ENCODE measurements around the gene RERE. TPM values are rescaled to one million over a fixed set of nuclear protein-coding genes. Genes with fewer than 3 reads are reported as not detected.

RERE gene
- polyA plus RNA-seq, 2 donors = 14.0 to 24.4 TPM

- Histone ChIP-seq H3K36me3 (ENCODE audit: control insufficient read depth in 2 of 2, insufficient read depth in 2 of 2, low read length in 1 of 2) (no peaks in the 10 kb centered on the region), H3K4me3 (ENCODE audit: low read depth in 1 of 2, low read length in 2 of 2) (no peak overlapping the region), H3K4me1 (ENCODE audit: control insufficient read depth in 2 of 2, insufficient read depth in 2 of 2, low read length in 1 of 2) (peaks cover 0 to 2% of the 10 kb centered on the region in 2 donors), H3K27ac (ENCODE audit: low read depth in 2 of 2, low read length in 1 of 2) (peak overlapping the region in 1 of 2 donors; percentile 9), H3K9me3 (ENCODE audit: control insufficient read depth in 2 of 2, insufficient read depth in 1 of 2, low read depth in 1 of 2, low read length in 1 of 2) (no peaks in the 10 kb centered on the region), H3K27me3 (ENCODE audit: control insufficient read depth in 1 of 2, insufficient read depth in 2 of 2, low read length in 2 of 2) (no peaks in the 10 kb centered on the region)
- WGBS, 2 donors = 48 to 54% methylated on average over 2 of the region's 2 CpGs
Observed at GRCh38 chr1:8482979-8483381, 334.5 kb downstream of the RERE start.

GRCh38 chr1:8481650-8482380 is 335.6 kb downstream of the RERE start:
- Histone ChIP-seq H3K36me3 (ENCODE audit: control insufficient read depth in 2 of 2, insufficient read depth in 2 of 2, low read length in 1 of 2) (no peaks in the 10 kb centered on the region), H3K27ac (ENCODE audit: low read depth in 2 of 2, low read length in 1 of 2) (no peak overlapping the region), H3K9me3 (ENCODE audit: control insufficient read depth in 2 of 2, insufficient read depth in 1 of 2, low read depth in 1 of 2, low read length in 1 of 2) (no peaks in the 10 kb centered on the region), H3K4me1 (ENCODE audit: control insufficient read depth in 2 of 2, insufficient read depth in 2 of 2, low read length in 1 of 2) (peaks cover 0 to 5% of the 10 kb centered on the region in 2 donors), H3K27me3 (ENCODE audit: control insufficient read depth in 1 of 2, insufficient read depth in 2 of 2, low read length in 2 of 2) (no peaks in the 10 kb centered on the region), H3K4me3 (ENCODE audit: low read depth in 1 of 2, low read length in 2 of 2) (no peak overlapping the region)
- WGBS, 2 donors = 99% methylated on average over 2 of the region's 2 CpGs

DNA sequence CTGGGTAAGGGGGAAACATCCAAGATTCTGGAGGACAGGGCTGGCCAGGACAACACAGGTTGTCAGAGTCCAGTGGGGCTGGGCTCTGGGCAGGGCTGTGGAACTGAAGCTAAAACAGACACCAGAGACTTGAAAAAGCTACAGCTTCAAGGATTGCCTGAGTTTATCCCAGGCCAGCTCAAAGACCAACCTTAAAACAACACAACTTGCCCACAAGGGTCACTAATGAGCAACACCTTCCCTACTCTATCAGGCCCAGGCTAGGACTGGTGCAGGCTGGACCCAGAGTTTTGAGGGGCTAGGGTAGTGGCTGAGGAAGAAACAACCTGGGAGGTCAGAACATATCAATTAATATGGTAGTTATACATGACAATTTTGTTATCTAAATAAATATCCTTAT is 338.9 kb downstream of the RERE start:
- Histone ChIP-seq H3K9me3 (ENCODE audit: control insufficient read depth in 2 of 2, insufficient read depth in 1 of 2, low read depth in 1 of 2, low read length in 1 of 2) (no peaks in the 10 kb centered on the region), H3K4me1 (ENCODE audit: control insufficient read depth in 2 of 2, insufficient read depth in 2 of 2, low read length in 1 of 2) (peaks cover 0 to 5% of the 10 kb centered on the region in 2 donors), H3K4me3 (ENCODE audit: low read depth in 1 of 2, low read length in 2 of 2) (no peak overlapping the region), H3K27ac (ENCODE audit: low read depth in 2 of 2, low read length in 1 of 2) (no peak overlapping the region), H3K27me3 (ENCODE audit: control insufficient read depth in 1 of 2, insufficient read depth in 2 of 2, low read length in 2 of 2) (no peaks in the 10 kb centered on the region), H3K36me3 (ENCODE audit: control insufficient read depth in 2 of 2, insufficient read depth in 2 of 2, low read length in 1 of 2) (no peaks in the 10 kb centered on the region)

DNA sequence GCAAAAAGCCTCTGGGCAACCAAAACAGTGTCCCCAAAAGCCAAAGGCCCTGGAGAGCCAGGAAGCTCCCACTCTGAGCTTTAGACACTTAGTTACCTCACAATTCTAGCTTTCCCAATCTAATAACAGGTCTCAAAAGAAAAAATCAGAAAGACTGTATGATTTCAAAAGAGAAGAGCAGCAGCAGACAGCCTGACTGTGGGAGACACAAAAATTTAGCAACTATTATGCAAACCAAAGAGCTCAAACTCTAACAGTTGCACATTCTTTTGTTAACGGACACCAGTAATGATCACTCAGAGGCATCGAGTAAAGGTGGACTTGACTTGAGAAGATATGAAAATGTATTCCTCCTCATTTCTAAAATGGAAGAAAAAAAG is 339.5 kb downstream of the RERE start:
- Histone ChIP-seq H3K36me3 (ENCODE audit: control insufficient read depth in 2 of 2, insufficient read depth in 2 of 2, low read length in 1 of 2) (no peaks in the 10 kb centered on the region), H3K27ac (ENCODE audit: low read depth in 2 of 2, low read length in 1 of 2) (no peak overlapping the region), H3K9me3 (ENCODE audit: control insufficient read depth in 2 of 2, insufficient read depth in 1 of 2, low read depth in 1 of 2, low read length in 1 of 2) (no peaks in the 10 kb centered on the region), H3K4me1 (ENCODE audit: control insufficient read depth in 2 of 2, insufficient read depth in 2 of 2, low read length in 1 of 2) (peaks cover 0 to 5% of the 10 kb centered on the region in 2 donors), H3K27me3 (ENCODE audit: control insufficient read depth in 1 of 2, insufficient read depth in 2 of 2, low read length in 2 of 2) (no peaks in the 10 kb centered on the region), H3K4me3 (ENCODE audit: low read depth in 1 of 2, low read length in 2 of 2) (no peak overlapping the region)
- WGBS, 2 donors = 84 to 92% methylated on average over 2 of the region's 2 CpGs

- no peaks in the 10 kb centered on the region for H3K9me3 ChIP-seq (ENCODE audit: control insufficient read depth in 2 of 2, insufficient read depth in 1 of 2, low read depth in 1 of 2, low read length in 1 of 2)
- peak overlapping the region in 1 of 2 donors; percentile 52 for H3K27ac ChIP-seq (ENCODE audit: low read depth in 2 of 2, low read length in 1 of 2)
- no peaks in the 10 kb centered on the region for H3K36me3 ChIP-seq (ENCODE audit: control insufficient read depth in 2 of 2, insufficient read depth in 2 of 2, low read length in 1 of 2)
- 55 to 59% methylated on average over 9 of the region's 9 CpGs for WGBS, 2 donors
- H3K4me3 ChIP-seq (ENCODE audit: low read depth in 1 of 2, low read length in 2 of 2) = no peak overlapping the region
- H3K4me1 ChIP-seq (ENCODE audit: control insufficient read depth in 2 of 2, insufficient read depth in 2 of 2, low read length in 1 of 2) = peaks cover 0 to 5% of the 10 kb centered on the region in 2 donors
- H3K27me3 ChIP-seq (ENCODE audit: control insufficient read depth in 1 of 2, insufficient read depth in 2 of 2, low read length in 2 of 2) = no peaks in the 10 kb centered on the region
Observed at GRCh38 chr1:8477166-8477982, 340.1 kb downstream of the RERE start.

GRCh38 chr1:8476006-8476405 is 341.4 kb downstream of the RERE start:
- H3K4me3 ChIP-seq (ENCODE audit: low read depth in 1 of 2, low read length in 2 of 2) = no peak overlapping the region
- peaks cover 0 to 5% of the 10 kb centered on the region in 2 donors for H3K4me1 ChIP-seq (ENCODE audit: control insufficient read depth in 2 of 2, insufficient read depth in 2 of 2, low read length in 1 of 2)
- no peak overlapping the region for H3K27ac ChIP-seq (ENCODE audit: low read depth in 2 of 2, low read length in 1 of 2)
- no peaks in the 10 kb centered on the region for H3K36me3 ChIP-seq (ENCODE audit: control insufficient read depth in 2 of 2, insufficient read depth in 2 of 2, low read length in 1 of 2)
- H3K27me3 ChIP-seq (ENCODE audit: control insufficient read depth in 1 of 2, insufficient read depth in 2 of 2, low read length in 2 of 2) = no peaks in the 10 kb centered on the region
- WGBS, 2 donors = 90% methylated on average over 3 of the region's 3 CpGs
- H3K9me3 ChIP-seq (ENCODE audit: control insufficient read depth in 2 of 2, insufficient read depth in 1 of 2, low read depth in 1 of 2, low read length in 1 of 2) = no peaks in the 10 kb centered on the region

DNA sequence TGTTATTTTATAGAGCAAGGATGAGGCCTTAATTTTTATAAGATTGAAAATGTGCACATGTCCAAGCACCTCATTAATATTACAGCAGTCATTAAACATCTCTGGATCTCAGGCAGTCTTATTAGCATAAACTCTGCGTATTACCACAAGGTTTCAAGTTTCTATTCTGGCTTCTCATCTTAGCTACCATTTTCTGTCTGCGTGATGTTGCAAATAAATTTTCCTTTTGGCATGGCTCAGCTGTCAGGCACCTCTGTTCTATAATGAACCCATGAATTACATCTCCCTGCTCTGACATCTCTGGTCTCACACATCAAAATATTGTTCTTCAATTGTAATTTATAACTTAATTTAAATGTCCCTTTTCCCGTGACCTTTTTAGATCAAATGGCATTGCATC is 343.1 kb downstream of the RERE start:
- H3K27ac ChIP-seq (ENCODE audit: low read depth in 2 of 2, low read length in 1 of 2) = no peak overlapping the region
- H3K27me3 ChIP-seq (ENCODE audit: control insufficient read depth in 1 of 2, insufficient read depth in 2 of 2, low read length in 2 of 2) = no peaks in the 10 kb centered on the region
- 83 to 85% methylated on average over 3 of the region's 3 CpGs for WGBS, 2 donors
- peaks cover 0 to 3% of the 10 kb centered on the region in 2 donors for H3K4me1 ChIP-seq (ENCODE audit: control insufficient read depth in 2 of 2, insufficient read depth in 2 of 2, low read length in 1 of 2)
- H3K36me3 ChIP-seq (ENCODE audit: control insufficient read depth in 2 of 2, insufficient read depth in 2 of 2, low read length in 1 of 2) = no peaks in the 10 kb centered on the region
- H3K4me3 ChIP-seq (ENCODE audit: low read depth in 1 of 2, low read length in 2 of 2) = no peak overlapping the region
- H3K9me3 ChIP-seq (ENCODE audit: control insufficient read depth in 2 of 2, insufficient read depth in 1 of 2, low read depth in 1 of 2, low read length in 1 of 2) = no peaks in the 10 kb centered on the region

- no peak overlapping the region for H3K27ac ChIP-seq (ENCODE audit: low read depth in 2 of 2, low read length in 1 of 2)
- no peaks in the 10 kb centered on the region for H3K36me3 ChIP-seq (ENCODE audit: control insufficient read depth in 2 of 2, insufficient read depth in 2 of 2, low read length in 1 of 2)
- H3K27me3 ChIP-seq (ENCODE audit: control insufficient read depth in 1 of 2, insufficient read depth in 2 of 2, low read length in 2 of 2) = no peaks in the 10 kb centered on the region
- H3K9me3 ChIP-seq (ENCODE audit: control insufficient read depth in 2 of 2, insufficient read depth in 1 of 2, low read depth in 1 of 2, low read length in 1 of 2) = no peaks in the 10 kb centered on the region
- H3K4me3 ChIP-seq (ENCODE audit: low read depth in 1 of 2, low read length in 2 of 2) = no peak overlapping the region
- WGBS, 2 donors = 78 to 86% methylated on average over 2 of the region's 2 CpGs
- peaks cover 0 to 3% of the 10 kb centered on the region in 2 donors for H3K4me1 ChIP-seq (ENCODE audit: control insufficient read depth in 2 of 2, insufficient read depth in 2 of 2, low read length in 1 of 2)
Observed at GRCh38 chr1:8473891-8474300, 343.5 kb downstream of the RERE start.

- H3K36me3 ChIP-seq (ENCODE audit: control insufficient read depth in 2 of 2, insufficient read depth in 2 of 2, low read length in 1 of 2) = no peaks in the 10 kb centered on the region
- 84 to 85% methylated on average over 4 of the region's 4 CpGs for WGBS, 2 donors
- H3K9me3 ChIP-seq (ENCODE audit: control insufficient read depth in 2 of 2, insufficient read depth in 1 of 2, low read depth in 1 of 2, low read length in 1 of 2) = no peaks in the 10 kb centered on the region
- H3K4me3 ChIP-seq (ENCODE audit: low read depth in 1 of 2, low read length in 2 of 2) = no peak overlapping the region
- H3K27ac ChIP-seq (ENCODE audit: low read depth in 2 of 2, low read length in 1 of 2) = no peak overlapping the region
- peaks cover 0 to 3% of the 10 kb centered on the region in 2 donors for H3K4me1 ChIP-seq (ENCODE audit: control insufficient read depth in 2 of 2, insufficient read depth in 2 of 2, low read length in 1 of 2)
- H3K27me3 ChIP-seq (ENCODE audit: control insufficient read depth in 1 of 2, insufficient read depth in 2 of 2, low read length in 2 of 2) = no peaks in the 10 kb centered on the region
Observed at GRCh38 chr1:8473121-8473875, 344.1 kb downstream of the RERE start.
